Dedifferentiated amniotic fluid mesenchymal stem cell (primary cell): ENCODE results near the gene CDADC1.
"Not testable (repeated sequence)": the region's sequence is repeated elsewhere in the genome, so short reads cannot be mapped to it uniquely, and the experiment has no call there.

ENCODE experiments used
- DNase-seq: peaks from one replicate; pipeline ENCODE4 v3.0.0-alpha.2; 2016; ENCODE audit errors: extremely low spot score

CDADC1 gene

GRCh38 chr13:49238621-49239020 lies 9.1 kb upstream of the CDADC1 start:
- DNase-seq, result no peak

- peak; percentile 19 for DNase-seq
Observed at GRCh38 chr13:49240017-49240416, 7.7 kb upstream of the CDADC1 start.

DNA sequence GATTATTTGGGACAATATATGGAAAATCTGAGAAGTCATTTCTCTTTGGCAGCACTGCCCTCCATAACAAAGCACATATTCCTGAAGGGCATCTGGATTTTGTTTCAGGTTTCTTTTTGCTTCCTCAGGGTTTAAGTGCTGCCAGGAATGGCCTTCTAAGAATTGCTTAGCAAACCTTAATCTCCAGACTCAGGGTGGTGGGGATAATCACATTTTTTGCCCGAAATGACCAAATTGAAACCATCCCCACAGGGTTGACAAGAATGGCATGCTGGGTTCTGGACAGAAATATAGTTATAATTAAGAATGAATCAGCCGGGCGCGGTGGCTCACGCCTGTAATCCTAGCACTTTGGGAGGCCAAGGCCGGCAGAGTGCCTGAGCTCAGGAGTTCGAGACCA lies 6.4 kb upstream of the CDADC1 start:
- DNase-seq, result no peak

DNA sequence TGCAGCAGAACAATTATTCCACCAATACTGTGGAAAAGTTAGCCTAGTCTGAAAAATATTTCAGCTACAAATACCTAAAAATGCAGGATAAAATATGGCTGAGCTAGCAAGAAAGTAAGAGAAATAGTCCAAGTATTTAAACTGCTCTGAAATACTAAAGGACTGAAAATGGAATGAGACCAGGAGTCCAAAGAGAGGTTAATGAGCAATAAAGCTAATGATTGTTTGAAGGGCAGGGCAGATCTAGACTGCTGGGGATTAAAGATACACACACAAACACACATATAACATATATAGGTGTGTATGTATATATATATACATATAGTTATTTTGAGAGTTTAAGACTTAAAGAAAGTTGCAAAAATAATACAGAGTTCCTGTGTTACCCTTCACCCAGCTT lies 2.6 kb upstream of the CDADC1 start:
- no peak for DNase-seq

DNA sequence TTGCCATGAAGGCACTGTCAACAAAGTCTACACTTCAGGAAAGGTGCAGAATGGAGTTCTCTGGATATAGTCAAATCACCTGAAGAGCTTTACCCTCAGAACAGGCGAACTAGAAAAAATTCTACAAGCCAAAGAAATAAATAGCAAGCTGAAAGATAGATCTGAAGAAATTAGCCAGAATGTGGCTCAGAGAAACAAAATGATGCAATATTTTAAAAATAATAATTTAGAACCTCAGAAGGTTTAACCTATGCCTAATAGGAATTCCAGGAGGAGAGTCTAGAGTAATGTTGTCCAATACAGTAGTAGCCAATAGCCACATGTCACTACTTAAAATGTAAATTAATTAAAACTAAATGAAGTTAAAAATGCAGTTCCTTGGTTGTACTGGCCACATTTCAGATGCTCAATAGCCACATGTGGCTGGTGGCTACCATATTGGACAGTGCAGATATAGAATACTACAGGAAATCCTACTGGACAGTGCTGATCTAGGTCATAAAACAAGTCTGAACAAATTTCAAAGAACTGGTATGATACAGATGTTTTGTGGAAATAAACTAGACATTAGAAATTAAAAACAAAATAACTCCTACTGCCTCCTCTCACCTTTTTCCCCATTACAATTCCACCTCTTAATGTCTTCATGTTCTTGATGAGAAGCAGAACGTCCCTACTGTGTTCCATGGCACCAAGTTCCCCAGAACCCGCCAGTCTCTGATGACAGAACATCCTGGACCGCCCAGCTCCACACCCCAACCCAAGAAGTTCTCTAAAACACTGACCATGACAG lies 679 bp upstream of the CDADC1 start:
- DNase-seq, result no peak

GRCh38 chr13:49248622-49249002 lies 887 bp downstream of the CDADC1 start:
- DNase-seq, result no peak

DNA sequence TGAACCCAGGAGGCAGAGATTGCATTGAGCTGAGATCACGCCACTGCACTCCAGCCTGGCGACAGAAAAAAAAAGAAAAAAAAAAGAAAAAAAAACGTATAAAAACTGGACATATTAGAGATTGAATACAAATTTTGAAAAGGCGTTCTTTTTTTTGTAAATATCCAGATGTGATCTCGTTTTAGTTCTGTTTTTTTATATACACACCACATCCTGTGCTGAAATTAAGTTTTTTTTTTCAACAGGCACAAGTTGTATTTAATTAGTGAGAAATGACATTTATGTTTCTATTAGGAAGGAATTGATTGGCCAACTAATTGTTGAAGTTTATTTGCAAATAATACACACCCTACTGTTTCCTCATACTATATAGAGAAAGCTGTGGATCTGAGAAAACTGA lies 3.6 kb downstream of the CDADC1 start:
- DNase-seq, result no peak

DNA sequence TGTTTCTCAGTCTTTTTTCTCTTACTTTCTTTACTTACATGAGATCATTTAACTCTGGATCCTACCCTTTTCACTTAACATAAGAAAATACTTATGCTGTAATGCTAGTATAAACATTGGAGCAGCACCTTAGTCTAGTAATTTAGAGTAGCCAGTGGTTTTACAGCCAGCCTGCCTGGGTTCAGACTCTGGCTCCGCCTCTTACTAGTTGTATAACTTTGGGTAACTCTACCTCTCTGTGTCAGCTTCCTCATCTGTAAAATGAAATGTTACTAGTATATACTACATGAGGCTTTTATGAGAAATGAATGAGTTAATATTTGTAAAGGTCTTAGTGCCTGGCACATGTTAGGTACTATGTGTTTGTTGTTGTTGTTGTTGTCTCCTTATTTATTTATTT lies 5.6 kb downstream of the CDADC1 start:
- DNase-seq, result no peak

DNA sequence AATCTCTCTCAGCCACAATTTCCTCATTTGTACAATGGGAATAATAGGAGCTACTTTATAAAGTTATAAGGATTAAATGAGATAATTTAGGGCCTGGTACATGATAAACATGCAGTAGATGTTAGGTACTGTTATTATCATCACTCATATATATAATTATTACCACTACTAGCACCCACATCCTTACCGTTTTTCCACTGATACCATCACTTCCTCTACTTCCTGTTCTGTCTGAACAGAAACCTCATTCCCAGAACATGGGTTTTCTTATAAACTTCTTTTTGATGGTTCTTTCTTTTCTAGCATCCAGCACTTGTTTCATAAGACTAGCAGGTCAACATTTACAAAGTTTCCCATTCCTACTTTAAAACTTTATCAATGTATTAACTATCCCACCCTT lies 6.3 kb downstream of the CDADC1 start:
- no peak for DNase-seq

DNA sequence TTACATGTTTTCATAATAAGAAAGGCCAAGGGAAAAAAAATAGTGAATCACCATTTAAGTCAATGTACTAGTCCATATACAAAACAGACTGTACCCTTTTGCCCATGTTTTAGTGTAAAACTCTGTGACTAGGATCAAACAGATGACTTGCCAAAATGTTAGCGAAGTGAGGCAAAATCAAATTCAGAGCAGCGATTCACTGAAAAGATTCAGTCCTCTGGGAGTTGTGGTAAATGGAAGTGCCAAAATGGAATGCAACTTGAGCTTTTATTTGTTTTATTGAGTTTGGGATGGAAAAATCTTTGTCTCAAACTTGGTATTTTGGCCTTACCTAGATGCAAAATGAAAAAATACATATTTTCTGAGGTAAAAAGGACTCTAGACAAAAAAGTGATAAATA lies 9.1 kb downstream of the CDADC1 start:
- DNase-seq, result peak; percentile 22

- no peak for DNase-seq
Observed at GRCh38 chr13:49258089-49258796, 10.5 kb downstream of the CDADC1 start.

GRCh38 chr13:49259586-49259985 lies 11.9 kb downstream of the CDADC1 start:
- DNase-seq, result no peak

DNA sequence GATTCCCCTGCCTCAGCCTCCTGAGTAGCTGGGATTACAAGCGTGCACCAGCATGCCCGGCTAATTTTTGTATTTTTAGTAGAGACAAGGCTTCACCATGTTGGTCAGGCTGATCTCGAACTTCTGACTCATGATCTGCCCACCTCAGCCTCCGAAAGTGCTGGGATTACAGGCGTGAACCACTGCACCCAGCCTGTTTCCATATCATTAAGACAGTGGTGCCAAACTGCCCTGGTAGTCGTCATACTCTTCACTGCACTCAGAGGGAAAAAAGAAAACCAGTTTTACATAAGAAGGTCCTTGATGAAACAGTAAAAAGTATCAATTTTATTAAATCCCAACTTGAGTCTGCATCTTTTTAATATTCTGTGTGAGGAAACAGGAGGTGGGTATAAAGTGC lies 14.9 kb downstream of the CDADC1 start:
- DNase-seq, result no peak

DNA sequence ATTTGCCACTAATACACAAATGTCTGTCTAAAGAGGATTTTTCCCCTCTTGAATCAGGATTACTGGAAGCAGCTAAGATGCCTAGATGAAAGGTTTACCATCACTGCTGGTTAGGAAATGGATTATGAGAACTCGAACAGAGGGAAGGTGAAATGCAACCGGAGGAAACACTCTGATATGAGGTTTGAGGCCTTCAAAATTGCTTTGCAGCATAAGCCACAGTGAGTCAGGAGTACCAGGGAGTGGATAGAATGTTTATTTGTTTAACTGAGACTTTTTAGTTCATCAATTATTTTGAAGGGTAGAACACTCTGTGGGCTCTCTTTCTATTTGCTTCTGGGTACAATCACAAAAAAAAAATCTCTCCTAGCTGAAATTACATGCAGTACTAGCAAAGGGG lies 18.1 kb downstream of the CDADC1 start:
- peak; percentile 64 for DNase-seq

DNA sequence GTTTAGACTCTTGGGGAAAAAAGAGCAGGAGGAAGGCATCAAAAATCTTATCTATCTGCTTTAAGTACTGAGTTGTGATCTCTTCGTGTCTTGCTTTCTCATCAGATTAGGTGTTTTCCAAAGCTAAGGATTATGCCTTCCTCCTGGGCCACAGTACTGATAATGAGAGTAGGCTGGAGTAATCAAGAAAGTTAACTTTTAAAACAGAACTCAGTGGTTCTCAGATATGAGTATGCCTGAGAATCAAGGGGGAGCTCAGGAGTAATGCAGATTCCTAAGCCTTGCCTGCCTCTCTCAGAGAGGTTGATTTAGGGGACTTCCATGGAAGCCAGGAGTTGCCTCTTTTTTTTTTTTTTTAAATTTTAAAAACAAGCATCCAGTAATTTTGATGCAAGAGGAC lies 23.5 kb downstream of the CDADC1 start:
- no peak for DNase-seq

GRCh38 chr13:49272296-49272695 lies 24.6 kb downstream of the CDADC1 start:
- DNase-seq, result no peak

GRCh38 chr13:49278211-49278610 lies 30.5 kb downstream of the CDADC1 start:
- no peak for DNase-seq

DNA sequence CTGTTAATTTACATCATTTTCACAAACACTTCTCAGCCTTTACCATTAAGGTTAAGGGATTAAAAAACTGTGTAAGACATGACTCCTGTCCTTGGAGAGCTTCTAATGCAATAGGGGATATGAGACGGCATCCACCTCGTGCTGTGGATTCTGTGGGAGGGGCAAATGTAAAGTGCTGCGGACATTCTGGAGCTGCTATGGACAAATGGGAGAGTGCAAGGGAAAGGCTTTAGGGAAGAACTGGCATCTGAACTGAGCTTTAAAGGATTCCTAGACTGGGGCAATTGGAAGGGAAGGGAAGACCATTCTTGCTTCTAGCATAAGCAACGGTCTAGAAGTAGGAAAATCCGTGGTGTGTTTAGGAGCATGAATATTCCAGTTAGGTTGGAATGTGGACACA lies 31.4 kb downstream of the CDADC1 start:
- DNase-seq, result no peak

- DNase-seq, result no peak
Observed at GRCh38 chr13:49279885-49280284, 32.2 kb downstream of the CDADC1 start.

- no peak for DNase-seq
Observed at GRCh38 chr13:49287995-49288394, 40.3 kb downstream of the CDADC1 start.

- DNase-seq, result no peak
Observed at GRCh38 chr13:49288458-49288857, 40.7 kb downstream of the CDADC1 start.

GRCh38 chr13:49292742-49293486 lies 45.2 kb downstream of the CDADC1 start:
- no peak for DNase-seq

DNA sequence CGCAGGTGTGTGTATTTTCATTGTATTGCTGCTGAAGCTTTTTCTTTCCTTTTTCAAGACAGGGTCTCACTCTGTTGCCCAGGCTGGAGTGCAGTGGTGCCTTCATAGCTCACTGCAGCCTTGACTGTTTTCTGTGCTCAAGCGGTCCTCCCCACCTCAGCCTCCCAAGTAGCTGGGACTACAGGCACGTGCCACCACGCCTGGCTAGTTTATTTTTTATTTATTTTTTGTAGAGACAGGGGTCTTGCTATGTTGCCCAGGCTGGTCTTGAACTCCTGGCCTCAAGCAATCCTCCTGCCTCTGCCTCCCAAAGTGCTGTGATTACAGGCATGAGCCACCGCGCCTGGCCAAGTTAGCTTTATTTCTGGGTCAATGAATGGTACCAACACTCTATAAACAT lies 47.0 kb downstream of the CDADC1 start:
- DNase-seq, result not testable (repeated sequence)
